ENCODE results near the gene FBXO15. TPM values are rescaled to one million over a fixed set of nuclear protein-coding genes. Genes with fewer than 3 reads are reported as not detected.

FBXO15 gene
- polyA plus RNA-seq, 3 donors = 5.4 to 7.0 (median 6.7) TPM

- no peak for DNase-seq (ENCODE audit: low read depth in 3 of 3, low spot score in 2 of 3)
These were observed 81.6 kb downstream of the FBXO15 start for GRCh38 chr18:74066018-74066417.

DNA sequence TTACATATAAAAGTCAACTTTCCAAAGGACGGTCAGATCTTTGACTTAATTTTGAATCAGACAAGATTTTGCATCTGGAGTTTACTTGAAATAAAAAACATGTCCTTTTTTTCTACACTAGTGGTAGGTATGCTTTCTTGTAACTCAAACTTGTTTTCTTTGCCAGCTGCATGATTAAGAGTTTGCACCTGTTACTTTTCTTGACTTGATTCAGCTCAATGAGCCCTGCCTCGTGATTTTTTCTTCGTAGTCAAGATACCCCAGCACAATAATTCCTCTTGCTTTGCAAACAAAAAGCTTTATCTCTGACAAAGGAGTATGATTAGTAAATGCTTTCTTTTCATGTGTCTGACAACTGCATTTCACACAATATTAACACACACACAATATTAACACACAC is 82.3 kb downstream of the FBXO15 start:
- DNase-seq (ENCODE audit: low read depth in 3 of 3, low spot score in 2 of 3) = no peak

GRCh38 chr18:74064510-74064909 is 83.1 kb downstream of the FBXO15 start:
- no peak for DNase-seq (ENCODE audit: low read depth in 3 of 3, low spot score in 2 of 3)

GRCh38 chr18:74063557-74063956 is 84.1 kb downstream of the FBXO15 start:
- DNase-seq (ENCODE audit: low read depth in 3 of 3, low spot score in 2 of 3) = no peak

- no peak for DNase-seq (ENCODE audit: low read depth in 3 of 3, low spot score in 2 of 3)
These were observed 84.6 kb downstream of the FBXO15 start for GRCh38 chr18:74063023-74063422.

DNA sequence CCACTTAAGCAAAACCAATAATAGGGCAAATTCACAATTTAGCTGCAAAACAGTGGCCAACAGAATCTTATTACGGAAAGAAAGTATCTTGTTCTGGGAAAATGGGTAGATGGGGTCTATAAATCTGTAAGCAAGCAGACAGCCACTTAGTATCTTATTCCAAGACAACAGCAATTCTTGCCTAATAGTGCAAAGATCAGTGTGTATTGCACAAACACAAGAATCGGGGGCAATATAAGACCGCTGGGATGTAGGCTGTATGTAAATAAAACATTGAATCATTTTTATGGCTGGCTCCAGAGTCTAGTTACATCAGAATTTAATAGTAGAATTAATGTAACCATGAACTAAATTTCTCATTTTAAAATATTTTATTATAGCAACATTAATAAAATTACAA is 85.6 kb downstream of the FBXO15 start:
- DNase-seq (ENCODE audit: low read depth in 3 of 3, low spot score in 2 of 3) = no peak

DNA sequence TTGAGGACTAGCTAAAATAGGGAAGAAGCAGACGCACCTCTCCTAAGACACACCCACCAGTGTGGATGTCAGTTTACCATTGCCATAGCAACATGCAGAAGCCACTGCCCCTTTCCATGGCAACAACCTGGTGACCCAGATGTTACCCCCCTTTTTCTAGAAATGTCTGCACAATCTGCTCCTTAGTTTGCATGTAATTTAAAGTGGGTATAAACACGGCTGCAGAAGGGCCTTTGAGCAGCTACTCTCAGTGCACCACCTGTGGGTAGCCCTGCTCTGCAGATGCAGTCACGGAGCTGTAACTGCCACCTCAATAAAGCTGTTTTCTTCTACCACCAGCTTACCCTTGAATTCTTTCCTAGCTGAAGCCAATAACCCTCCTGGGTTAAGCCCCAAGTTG is 87.1 kb downstream of the FBXO15 start:
- no peak for DNase-seq (ENCODE audit: low read depth in 3 of 3, low spot score in 2 of 3)

GRCh38 chr18:74050807-74051206 is 96.8 kb downstream of the FBXO15 start:
- DNase-seq (ENCODE audit: low read depth in 3 of 3, low spot score in 2 of 3) = no peak

- DNase-seq (ENCODE audit: low read depth in 3 of 3, low spot score in 2 of 3) = no peak
These were observed 106.9 kb downstream of the FBXO15 start for GRCh38 chr18:74040459-74041332.

- no peak for DNase-seq (ENCODE audit: low read depth in 3 of 3, low spot score in 2 of 3)
These were observed 107.6 kb downstream of the FBXO15 start for GRCh38 chr18:74040008-74040407.

DNA sequence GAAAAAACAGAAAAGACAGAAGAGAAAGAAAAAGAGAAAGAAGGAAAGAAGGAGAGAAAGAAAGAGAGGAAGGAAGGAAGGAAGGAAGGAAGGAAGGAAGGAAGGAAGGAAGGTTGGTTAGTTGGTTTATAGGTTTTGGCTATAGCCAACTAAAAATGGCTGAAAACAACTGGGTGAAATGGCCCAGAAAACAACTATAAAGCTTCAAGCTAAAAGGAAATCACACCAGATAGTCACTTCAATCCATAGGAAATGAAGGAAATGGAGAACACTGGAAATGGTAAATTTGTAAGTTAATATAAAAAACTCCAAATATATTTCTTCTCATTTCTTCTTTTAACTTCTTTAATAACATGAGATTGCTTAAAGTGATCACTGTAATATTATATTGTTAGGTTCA is 118.5 kb downstream of the FBXO15 start:
- no peak for DNase-seq (ENCODE audit: low read depth in 3 of 3, low spot score in 2 of 3)

Other genes starting within 250 kb of the FBXO15 start
- 10 to 100 TPM; 66.3 to 70.7 (median 66.4) TPM for gene TIMM21, start 689 bp upstream of the FBXO15 start, polyA plus RNA-seq (ENCODE audit: insufficient read length in 3 of 3)
- 100 to 1,000 TPM; 279 to 338 (median 337) TPM for gene CYB5A, start 144.1 kb upstream of the FBXO15 start, polyA plus RNA-seq (ENCODE audit: insufficient read length in 3 of 3)
- under 1 TPM; 0.24 to 0.35 (median 0.28) TPM for gene C18orf63, start 168.0 kb upstream of the FBXO15 start, polyA plus RNA-seq (ENCODE audit: insufficient read length in 3 of 3)